ENCODE results near the gene CFAP299.
A peak's percentile ranks its signal among the peaks of the same experiment; 100 is the strongest.
"Not testable (repeated sequence)": the region's sequence is repeated elsewhere in the genome, so short reads cannot be mapped to it uniquely, and the experiment has no call there.

CFAP299 gene

GRCh38 chr4:80335554-80336358, at the start of gene CFAP299:
TSS of gene CFAP299 (plus strand) at chr4:80335730.
- no peak for DNase-seq

GRCh38 chr4:80286451-80286850, 49.1 kb upstream of the CFAP299 start:
- no peak for DNase-seq

- DNase-seq: not testable (repeated sequence)
Observed at GRCh38 chr4:80290665-80291064, 44.9 kb upstream of the CFAP299 start.

GRCh38 chr4:80294206-80294605, 41.3 kb upstream of the CFAP299 start:
- DNase-seq: no peak

- no peak for DNase-seq
Observed at GRCh38 chr4:80295336-80295735, 40.2 kb upstream of the CFAP299 start.

GRCh38 chr4:80295826-80296225, 39.7 kb upstream of the CFAP299 start:
- DNase-seq: no peak

- DNase-seq: no peak
Observed at GRCh38 chr4:80301884-80302283, 33.6 kb upstream of the CFAP299 start.

GRCh38 chr4:80302616-80303223, 32.8 kb upstream of the CFAP299 start:
- no peak for DNase-seq

- DNase-seq: no peak
Observed at GRCh38 chr4:80305466-80305865, 30.1 kb upstream of the CFAP299 start.

GRCh38 chr4:80306260-80306659, 29.3 kb upstream of the CFAP299 start:
- DNase-seq: no peak

GRCh38 chr4:80307183-80307735, 28.3 kb upstream of the CFAP299 start:
- DNase-seq: peak; percentile 4

GRCh38 chr4:80307774-80308465, 27.6 kb upstream of the CFAP299 start:
- DNase-seq: no peak

- DNase-seq: no peak
Observed at GRCh38 chr4:80308466-80308822, 27.1 kb upstream of the CFAP299 start.

- no peak for DNase-seq
Observed at GRCh38 chr4:80309294-80310004, 26.1 kb upstream of the CFAP299 start.

- DNase-seq: no peak
Observed at GRCh38 chr4:80311130-80311529, 24.4 kb upstream of the CFAP299 start.

- no peak for DNase-seq
Observed at GRCh38 chr4:80312124-80312523, 23.4 kb upstream of the CFAP299 start.

GRCh38 chr4:80313627-80314026, 21.9 kb upstream of the CFAP299 start:
- DNase-seq: no peak

GRCh38 chr4:80315848-80316247, 19.7 kb upstream of the CFAP299 start:
- not testable (repeated sequence) for DNase-seq

- DNase-seq: no peak
Observed at GRCh38 chr4:80321341-80321740, 14.2 kb upstream of the CFAP299 start.

GRCh38 chr4:80321776-80322175, 13.8 kb upstream of the CFAP299 start:
- no peak for DNase-seq

GRCh38 chr4:80322716-80323115, 12.8 kb upstream of the CFAP299 start:
- DNase-seq: no peak

- no peak for DNase-seq
Observed at GRCh38 chr4:80324171-80324570, 11.4 kb upstream of the CFAP299 start.

GRCh38 chr4:80331693-80332092, 3.8 kb upstream of the CFAP299 start:
- DNase-seq: no peak
